ENCODE measurements around the gene INPP5F.
"Not testable (repeated sequence)": the region's sequence is repeated elsewhere in the genome, so short reads cannot be mapped to it uniquely, and the experiment has no call there.

INPP5F gene

DNA sequence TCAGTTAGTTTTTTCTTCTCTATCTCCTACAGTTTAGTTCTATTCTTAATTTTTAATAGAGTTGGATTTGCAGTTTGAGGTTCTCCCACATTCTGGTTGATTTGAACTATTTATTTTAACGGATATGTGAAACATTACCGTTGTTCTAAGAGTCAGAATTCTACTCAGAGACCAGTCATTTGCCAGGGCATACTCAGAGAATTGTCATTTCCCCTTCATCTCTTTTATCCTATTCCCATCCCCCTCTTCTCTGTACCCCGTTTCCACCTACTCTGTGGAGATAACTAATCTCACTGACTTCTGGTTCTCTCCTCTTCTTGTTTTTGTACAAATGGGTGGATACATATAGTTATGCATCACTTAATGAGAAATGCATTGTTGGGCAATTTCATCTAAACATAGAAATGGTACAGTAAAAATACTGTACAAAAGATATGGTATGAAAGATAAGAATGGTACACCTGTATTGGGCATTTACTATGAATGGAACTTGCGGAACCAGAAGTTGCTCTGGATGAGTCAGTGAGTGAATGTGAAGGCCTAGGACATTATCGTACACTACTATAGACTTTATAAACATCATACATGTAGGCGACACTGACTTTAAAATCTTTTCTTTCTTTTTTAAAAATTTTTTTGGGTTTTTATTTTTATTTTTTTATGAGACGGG lies 53.1 kb downstream of the INPP5F start:
- no peak for DNase-seq (ENCODE audit: low read depth in 2 of 2)

DNA sequence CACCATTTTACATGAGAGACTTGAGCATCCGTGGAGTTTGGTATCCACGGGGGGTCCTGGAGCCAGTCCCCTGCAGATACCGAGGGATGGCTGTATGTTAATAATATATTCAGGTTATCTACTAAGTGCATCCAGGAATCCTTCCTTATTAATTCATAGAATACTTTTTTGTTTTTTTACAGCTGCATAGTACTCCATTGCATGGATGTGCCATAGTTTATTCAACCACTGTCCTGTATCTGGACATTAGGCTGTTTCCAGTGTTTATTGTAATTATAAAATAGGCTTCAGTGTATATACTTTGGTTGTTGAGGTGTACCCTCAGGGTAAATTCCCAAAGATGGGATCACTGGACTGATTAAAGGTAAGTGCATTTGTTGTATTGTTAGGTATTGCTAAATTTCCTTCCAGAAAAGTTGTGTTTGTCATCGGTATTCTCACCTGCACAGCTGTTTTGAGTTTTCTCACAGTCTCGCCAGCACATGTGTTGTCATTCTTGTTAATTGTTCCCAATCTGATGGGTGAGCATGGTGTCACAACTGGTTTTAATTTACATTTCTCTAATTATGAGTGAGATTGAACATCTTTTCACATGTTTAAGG lies 55.1 kb downstream of the INPP5F start:
- no peak for DNase-seq (ENCODE audit: low read depth in 2 of 2)

DNA sequence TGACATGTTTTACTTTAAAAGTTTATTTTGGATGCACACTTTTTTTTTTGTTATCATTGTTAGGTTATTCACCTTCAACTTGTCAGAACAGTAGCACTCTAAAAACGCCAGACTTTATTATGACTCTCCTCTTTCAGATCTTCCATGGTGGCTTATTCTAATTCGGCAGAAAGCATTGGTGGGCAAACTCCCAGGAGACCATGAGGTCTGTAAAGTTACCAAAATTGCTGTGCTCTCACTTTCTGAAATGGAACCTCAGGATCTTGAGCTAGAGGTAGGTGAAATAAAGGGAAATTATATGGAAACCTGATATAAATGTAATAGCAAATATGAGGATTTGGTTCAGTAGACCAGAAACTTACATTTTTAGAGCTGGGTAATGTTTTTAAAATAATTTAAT lies 55.6 kb downstream of the INPP5F start:
- no peak for DNase-seq (ENCODE audit: low read depth in 2 of 2)

DNA sequence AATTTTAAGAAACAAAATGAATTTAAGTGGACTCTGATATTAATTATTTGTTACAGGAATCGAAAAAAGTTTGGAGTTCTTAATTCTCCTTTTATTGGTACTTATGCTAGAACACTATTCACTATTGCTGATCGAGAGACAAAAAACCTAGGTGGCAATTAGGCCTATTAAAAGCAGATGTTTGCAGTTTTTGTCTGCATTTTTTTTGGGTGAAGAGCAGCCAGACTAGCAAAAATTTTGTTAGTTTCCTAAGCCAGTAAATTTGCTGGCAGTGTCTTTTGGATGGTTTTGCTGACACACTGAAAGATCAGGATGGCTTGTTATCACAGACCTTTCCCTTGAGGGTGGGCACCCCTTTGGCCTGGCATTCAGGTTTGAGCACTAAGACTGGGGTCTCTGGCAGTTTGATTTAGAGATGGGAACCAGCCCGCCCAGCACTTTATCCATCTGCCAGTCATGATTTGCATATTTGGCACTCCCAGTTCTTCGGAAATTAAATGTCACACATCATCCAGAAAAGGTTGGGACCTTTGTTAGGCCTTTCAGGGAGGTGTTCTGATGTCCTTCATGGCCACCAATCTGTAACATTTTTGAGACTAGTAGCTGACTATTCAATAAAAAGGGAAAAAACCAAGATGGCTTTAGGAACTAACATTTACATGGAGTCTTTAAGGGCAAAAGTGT lies 57.3 kb downstream of the INPP5F start:
- no peak for DNase-seq (ENCODE audit: low read depth in 2 of 2)

DNA sequence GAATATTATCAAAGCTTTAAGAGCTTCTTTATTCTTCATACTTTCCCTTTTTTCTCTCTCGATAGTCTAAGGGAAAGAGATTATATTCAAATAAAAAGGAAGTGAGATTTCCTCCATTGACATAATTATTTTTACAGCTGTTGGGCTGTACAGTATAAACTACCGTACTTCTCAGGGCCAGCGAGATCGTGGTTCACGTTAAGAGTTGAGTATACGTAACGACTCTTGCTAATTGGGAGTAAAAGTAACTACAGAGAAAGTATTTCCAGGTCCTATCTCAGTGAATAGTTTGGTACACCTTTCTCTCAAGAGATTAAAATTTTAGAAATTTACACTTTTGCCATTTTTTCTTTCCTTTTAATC lies 57.8 kb downstream of the INPP5F start:
- DNase-seq (ENCODE audit: low read depth in 2 of 2) = no peak

DNA sequence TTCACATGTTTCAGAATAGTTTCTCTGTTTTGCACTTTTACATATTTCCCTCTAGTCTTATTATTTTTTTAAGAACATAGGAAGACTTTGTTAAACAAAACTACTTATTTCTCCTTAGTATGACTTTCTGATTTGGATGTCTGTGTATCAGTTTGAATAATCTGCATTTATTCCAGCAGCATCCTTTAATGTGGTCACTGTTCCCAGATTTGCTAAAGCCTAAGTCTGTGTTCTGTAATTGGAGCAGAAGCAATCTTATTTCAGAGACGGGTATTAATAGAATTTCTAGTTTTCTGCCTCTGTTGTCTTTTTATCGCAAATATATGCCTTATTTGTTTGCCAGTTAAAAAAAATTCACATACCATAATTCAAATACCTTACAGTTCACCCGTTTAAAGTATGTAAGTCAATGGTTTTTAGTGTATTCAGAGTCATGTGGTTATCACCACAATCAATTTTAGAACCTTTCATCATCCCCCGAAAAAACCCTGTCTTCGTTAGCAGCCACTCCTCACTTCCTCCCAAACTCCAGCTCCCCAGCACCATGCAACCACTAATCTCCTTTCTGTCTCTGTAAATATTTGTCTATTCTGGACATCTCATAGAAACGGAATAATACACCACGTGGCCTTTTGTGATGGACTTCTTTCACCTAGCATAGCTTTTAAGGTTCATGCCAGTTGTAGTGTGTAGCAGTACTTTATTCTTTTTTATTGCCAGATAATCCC lies 58.7 kb downstream of the INPP5F start:
- DNase-seq (ENCODE audit: low read depth in 2 of 2) = no peak

DNA sequence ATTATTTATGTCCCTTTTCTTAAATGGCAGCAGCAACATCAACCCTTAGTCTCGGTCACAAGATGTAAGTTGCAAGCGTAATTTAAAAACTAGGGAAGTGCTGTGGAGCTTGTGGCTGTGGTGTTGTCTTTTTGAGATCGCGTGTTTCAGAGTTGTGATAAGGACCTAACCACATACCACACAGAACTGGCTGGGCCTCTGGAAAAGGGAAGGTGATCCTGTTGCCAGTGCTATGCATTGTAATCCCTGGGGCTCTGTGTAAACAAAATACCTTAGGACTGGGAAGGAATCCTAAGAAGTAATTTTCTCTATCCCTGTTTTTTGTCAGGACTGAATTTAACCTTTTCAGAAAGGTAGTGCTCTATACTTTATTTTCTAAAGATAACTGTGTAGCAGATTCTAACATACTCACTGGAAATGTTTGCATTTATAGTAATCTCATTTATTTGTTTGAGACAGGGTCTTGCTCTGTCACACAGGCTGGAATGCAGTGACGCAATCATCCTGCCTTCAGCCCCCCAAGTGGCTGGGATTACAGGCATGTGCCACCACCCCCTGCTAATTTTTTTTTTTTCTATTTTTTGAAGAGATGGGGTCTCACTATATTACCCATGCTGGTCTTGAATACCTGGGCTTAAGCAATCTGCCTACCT lies 60.4 kb downstream of the INPP5F start:
- no peak for DNase-seq (ENCODE audit: low read depth in 2 of 2)

DNA sequence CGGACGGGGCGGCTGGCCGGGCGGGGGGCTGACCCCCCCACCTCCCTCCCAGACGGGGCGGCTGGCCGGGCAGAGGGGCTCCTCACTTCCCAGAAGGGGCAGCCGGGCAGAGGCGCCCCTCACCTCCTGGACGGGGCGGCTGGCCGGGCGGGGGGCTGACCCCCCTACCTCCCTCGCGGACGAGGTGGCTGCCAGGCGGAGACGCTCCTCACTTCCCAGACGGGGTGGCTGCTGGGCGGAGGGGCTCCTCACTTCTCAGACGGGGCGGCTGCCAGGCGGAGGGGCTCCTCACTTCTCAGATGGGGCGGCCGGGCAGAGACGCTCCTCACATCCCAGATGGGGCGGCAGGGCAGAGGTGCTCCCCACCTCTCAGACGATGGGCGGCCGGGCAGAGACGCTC lies 69.3 kb downstream of the INPP5F start:
- DNase-seq (ENCODE audit: low read depth in 2 of 2) = not testable (repeated sequence)

DNA sequence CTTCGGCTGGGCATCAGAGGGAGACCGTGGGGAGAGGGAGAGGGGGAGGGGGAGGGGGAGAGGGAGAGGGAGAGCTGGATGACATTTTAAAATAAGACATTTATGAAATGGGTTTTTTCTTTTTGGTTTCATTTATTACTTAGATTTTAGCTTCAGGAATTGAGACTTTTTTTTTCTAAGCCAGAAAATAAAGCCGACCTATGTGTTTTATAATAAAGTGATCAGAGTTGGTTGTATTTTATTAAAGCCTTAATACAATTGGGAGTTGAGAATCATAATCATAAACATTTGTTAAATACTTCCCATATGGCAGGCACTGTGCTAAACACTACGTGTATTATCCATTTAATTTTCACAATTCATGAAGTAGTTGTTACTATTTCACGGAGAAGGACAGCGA lies 70.2 kb downstream of the INPP5F start:
- no peak for DNase-seq (ENCODE audit: low read depth in 2 of 2)

DNA sequence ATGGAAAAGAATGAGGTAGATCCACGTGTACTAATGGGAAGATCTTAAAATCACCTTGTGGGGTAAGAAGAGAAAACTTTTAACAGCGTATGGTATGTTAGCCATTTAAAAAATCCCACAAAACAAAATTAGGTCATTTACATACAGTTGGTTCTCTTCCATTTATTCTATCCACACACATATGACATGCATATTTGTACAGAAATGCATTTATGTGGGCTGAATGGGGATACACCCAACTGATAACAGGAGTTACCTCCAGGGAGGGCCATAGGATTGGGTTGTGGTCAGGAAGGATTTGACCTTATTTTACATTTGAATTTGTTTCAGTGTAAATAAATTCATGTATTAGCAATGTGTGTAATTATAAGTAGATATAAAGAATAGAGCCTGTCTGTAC lies 75.3 kb downstream of the INPP5F start:
- no peak for DNase-seq (ENCODE audit: low read depth in 2 of 2)

DNA sequence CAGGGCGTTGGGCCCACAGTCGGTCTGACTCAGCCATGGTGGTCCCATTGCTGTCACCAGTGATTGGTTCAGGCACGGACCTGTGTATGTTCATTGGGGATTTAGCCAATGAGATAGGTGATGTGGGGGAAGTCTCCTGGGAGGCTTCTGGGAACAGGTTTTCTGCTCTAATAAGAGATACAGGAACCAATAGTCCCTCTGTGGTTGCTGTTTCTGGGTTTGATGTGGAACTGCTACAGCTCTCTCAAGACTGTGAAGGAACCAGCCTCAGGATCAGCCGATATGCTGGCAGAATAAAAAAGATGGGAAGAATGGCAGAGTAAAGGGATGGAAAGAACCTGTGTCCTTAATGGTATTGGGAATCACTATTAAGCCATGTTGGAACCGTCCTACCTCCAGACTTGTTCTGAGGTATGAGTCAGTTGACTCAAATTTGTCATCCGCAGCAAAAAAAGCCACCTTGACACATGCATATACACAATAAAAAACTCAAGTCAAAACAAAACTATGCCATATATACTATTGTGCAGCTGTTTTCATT lies 76.2 kb downstream of the INPP5F start:
- no peak for DNase-seq (ENCODE audit: low read depth in 2 of 2)

DNA sequence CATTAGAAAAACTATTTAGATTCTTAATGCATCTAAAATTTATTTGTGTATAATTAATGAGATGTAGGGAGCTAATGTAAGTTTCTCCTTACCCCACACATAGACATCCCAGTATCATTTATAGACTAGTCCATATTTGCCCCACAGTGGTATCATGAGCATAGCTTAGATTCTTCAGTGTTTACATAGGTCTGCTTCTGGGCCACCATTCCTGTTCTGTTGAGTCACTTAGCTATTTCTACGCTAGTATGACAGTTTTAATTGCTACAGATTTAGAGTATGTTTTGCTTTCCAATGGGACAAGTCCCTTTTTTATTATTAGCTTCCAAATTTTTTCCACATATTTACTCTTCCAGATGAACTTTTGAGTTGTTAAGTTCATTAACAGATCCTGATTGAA lies 77.4 kb downstream of the INPP5F start:
- DNase-seq (ENCODE audit: low read depth in 2 of 2) = no peak

DNA sequence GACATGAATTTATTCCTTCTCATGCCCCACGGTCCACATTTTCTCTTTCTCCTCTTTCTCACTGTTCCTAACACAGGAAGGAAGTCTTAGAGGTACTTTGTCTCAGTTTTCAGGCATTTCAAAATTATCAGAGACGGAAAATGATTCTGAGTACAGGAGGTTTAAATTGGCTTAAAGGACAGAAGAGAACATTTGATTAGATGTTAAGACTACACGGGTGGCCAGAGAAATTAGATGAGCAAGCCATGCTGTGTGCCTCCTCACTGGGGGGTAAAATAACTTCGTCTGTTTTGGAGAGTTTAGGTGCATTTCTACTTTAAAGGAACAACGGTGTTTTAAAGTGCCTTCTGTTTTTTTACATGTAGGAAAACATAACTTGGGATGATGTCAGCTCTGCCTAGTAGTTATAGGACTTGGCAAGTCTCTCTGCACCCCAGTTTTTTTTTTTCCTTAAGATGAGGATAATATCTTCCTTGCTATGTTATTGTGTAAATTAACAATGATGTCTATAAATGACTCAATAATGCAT lies 79.9 kb downstream of the INPP5F start:
- DNase-seq (ENCODE audit: low read depth in 2 of 2) = no peak

DNA sequence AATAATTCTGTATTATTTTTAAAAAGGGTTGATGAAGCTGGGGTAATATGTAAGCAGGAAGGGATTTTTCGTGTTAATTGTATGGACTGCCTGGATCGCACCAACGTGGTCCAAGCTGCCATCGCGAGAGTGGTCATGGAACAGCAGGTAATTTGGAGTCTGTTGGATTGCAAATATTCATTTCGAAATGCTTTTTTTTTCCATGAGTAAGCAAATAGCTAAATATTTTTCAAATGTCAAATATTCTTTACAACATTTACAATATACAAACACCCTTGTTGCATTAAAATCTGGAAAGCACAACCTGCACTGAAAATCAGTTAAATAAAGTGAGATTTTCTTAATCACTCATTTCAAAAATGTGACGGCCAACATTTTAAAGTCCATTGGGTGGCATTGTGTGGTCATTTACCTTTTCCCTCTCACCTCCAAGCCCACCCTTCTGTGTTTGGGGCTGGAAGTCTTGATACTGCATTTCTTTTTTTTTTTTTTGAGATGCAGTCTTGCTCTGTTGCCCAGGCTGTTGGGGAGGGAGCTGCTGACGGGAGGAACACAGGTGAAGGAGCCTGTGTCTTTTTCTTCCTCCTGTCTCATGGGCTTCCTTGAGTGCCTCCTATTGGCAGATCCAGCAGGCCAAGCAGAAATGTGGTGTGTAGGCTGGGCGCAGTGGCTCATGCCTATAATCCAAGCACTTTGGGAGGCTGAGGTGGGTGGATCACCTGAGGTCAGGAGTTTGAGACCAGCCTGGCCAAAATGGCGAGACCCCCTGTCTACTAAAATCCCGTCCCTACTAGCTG lies 80.7 kb downstream of the INPP5F start:
- DNase-seq (ENCODE audit: low read depth in 2 of 2) = no peak

DNA sequence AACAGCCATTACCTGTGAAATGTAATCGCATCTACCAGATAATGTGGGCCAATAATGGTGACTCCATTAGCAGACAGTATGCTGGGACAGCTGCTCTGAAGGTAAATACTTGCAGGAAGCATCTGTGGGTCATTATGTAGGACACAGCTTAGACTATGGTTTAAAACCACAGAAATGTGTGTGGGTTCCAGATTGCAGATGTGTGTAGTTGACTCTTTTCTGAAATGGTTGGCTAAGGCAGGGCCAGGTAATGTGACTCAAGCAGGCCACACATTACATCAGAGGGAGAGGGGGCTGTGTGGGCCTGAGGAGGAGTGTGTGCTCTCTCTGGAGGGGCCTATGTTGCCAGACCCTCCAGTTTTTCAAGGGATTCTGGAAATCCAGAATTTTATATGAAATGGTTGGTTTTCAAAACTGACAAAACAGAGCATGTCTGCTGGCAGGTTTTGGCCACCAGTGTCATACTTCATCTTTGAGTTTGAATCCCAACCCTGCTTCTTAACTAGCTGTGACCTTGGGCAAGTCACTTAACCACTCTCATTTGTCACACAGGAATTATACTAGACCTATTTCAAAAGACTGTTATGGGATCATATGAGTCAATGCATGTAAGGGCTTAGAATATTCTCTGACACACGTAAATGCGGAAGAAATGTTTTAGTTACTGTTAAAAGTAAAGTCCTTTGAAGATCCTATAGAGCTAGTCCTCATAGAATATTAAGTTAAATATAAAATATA lies 82.3 kb downstream of the INPP5F start:
- DNase-seq (ENCODE audit: low read depth in 2 of 2) = no peak

DNA sequence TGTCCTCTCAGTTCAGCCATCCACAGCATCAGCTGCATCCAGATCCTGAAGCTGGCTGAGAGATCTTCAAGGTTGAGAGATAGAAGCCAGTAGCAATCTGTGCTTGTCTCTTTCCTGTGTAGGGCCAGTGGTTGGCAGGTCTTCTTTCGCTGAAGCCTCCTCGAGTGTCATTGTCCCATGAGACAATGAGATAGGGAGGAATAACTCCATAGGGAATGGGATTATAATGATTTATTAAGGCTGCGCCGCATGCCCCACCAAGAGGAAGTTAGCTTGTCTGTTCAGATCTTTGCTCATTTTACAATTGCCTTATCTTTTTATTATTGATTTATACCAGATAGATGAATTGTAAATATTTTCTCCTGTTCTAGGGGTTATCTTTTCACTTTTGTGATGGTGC lies 85.3 kb downstream of the INPP5F start:
- no peak for DNase-seq (ENCODE audit: low read depth in 2 of 2)

DNA sequence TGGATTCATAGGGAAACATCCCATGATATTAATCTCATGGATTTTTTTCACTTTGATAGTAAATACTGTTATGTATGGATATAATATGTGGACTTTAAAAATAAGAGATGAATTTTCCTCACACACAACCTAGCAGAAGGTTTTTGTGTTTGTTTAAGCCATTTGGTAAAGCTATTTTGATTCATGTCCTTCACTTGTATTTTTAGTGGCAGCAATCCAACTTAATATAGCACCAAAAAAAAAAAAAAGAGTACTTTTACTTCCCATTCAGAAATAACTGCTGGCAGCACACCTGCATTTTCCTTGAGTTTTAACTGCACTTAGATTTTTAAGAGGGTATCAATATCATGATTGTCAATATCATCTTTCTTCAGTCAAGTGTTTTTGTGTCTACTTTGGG lies 86.8 kb downstream of the INPP5F start:
- DNase-seq (ENCODE audit: low read depth in 2 of 2) = no peak

DNA sequence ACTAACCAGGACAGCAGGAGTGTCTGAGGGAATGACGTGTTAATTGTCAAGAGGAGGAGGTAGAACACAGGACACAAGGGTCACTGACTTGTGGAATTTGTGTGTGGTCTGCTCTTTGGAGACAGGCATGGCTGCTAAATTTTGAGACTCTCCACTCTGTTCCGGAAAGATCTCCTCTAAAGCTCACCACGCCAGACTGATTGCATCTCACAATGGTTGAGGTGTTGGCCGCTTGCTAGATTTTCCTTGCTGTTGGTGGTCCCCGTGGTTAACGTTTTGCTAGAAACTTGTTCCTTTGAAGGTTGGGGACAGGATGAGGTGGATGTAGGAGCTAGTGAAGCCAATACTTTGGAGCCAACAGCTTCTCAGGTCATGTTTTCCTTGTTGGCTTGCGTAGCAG lies 89.8 kb downstream of the INPP5F start:
- DNase-seq (ENCODE audit: low read depth in 2 of 2) = no peak

DNA sequence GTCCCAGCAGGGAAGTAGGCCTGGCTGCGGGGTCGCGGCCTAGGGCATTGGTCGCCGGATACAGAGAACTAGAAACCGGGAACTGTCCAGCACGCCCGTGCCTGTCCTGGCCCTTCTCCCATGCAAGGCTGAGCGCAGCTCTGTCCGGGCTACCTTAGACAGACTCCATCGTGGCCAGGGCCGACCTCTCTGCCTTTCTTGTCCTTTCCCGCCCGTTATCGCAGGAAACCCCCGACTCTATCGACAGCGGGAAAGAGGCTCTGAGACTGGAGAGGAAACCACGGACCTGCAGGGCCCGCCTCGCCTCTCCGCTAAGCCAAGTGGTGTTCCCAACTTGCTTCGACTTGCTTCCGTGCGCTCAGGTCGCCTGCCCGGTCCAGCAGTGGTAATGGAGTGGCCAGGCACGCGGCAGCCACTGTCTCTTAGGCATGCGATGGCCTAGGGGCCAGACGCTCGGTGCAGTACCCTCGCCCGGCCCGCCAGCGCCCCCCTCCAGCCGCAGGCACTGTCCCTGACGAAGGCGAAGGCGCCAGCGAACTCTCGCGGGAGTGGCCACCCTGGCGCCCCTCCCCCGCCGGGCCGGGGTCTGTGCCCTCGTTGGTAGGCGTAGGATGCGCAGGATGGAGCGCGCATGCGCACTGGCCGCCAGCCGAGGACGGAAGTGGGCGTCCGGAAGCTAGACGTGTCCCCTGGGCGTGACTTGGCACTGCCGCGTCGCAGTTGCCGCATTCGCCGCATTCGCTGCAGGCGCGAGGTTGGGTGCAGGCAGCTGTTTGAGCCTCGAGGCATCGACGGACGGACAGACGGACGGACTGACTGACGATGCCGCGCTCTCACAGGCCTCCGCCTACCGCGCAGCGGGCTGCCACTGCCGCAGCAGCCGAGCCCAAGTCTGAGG lies 92.4 kb downstream of the INPP5F start:
- no peak for DNase-seq (ENCODE audit: low read depth in 2 of 2)

Data from stimulated activated CD4-positive, alpha-beta T cell treated with anti-CD3 and anti-CD28 coated beads, Interleukin-15, amount 100 ng/mL, for 48 hours (primary cell).